Nephron progenitor cell (in vitro differentiated cells): ENCODE results near the gene GPR146.

Source experiments
- DNase-seq: peaks from one replicate; pipeline ENCODE4 v3.0.0; 2021
- H3K27ac Mint-ChIP-seq: 2 replicates; pipeline ENCODE4 v1.8.0; 2021; ENCODE audit warnings: mild to moderate bottlenecking, moderate library complexity, mixed read lengths
- H3K27me3 Mint-ChIP-seq: 2 replicates; pipeline ENCODE4 v1.8.0; 2021; ENCODE audit warnings: mild to moderate bottlenecking, low read depth, mixed read lengths; ENCODE audit not compliant: poor library complexity
- H3K36me3 Mint-ChIP-seq: 2 replicates; pipeline ENCODE4 v1.8.0; 2021; ENCODE audit warnings: low read depth, mixed read lengths
- H3K4me1 Mint-ChIP-seq: 2 replicates; pipeline ENCODE4 v1.8.0; 2021; ENCODE audit warnings: mixed read lengths
- H3K4me3 Mint-ChIP-seq: 2 replicates; pipeline ENCODE4 v1.8.0; 2021; ENCODE audit warnings: mild to moderate bottlenecking, moderate library complexity, mixed read lengths
- H3K9me3 Mint-ChIP-seq: 2 replicates; pipeline ENCODE4 v1.8.0; 2021; ENCODE audit warnings: mild to moderate bottlenecking, moderate library complexity, mixed read lengths
- CTCF ChIP-seq: fragments of 200-600 bp; sonication (generic); IDR thresholded peaks from 2 replicates; pipeline ENCODE4 v1.5.0; 2021; ENCODE audit warnings: antibody characterized with exemption

Gene GPR146

GRCh38 chr7:1080921-1081255 is 36.5 kb downstream of the GPR146 start:
- H3K4me1 Mint-ChIP-seq, result peaks cover 82% of the 10 kb centered on the region
- no peak overlapping the region for H3K4me3 Mint-ChIP-seq
- H3K27ac Mint-ChIP-seq, result peak overlapping the region; percentile 89
- H3K36me3 Mint-ChIP-seq, result no peaks in the 10 kb centered on the region
- H3K27me3 Mint-ChIP-seq, result no peaks in the 10 kb centered on the region
- DNase-seq, result no peak
- H3K9me3 Mint-ChIP-seq, result no peaks in the 10 kb centered on the region
- no peak for TF ChIP-seq CTCF

GRCh38 chr7:1081336-1081735 is 37.0 kb downstream of the GPR146 start:
- Mint-ChIP-seq H3K36me3 (no peaks in the 10 kb centered on the region), H3K27me3 (no peaks in the 10 kb centered on the region), H3K4me3 (no peak overlapping the region), H3K9me3 (no peaks in the 10 kb centered on the region), H3K4me1 (peaks cover 82% of the 10 kb centered on the region), H3K27ac (no peak overlapping the region)
- DNase-seq, result no peak
- TF ChIP-seq CTCF, result no peak

- H3K9me3 Mint-ChIP-seq, result no peaks in the 10 kb centered on the region
- H3K36me3 Mint-ChIP-seq, result no peaks in the 10 kb centered on the region
- TF ChIP-seq CTCF, result no peak
- H3K4me3 Mint-ChIP-seq, result no peak overlapping the region
- DNase-seq, result no peak
- no peaks in the 10 kb centered on the region for H3K27me3 Mint-ChIP-seq
- H3K4me1 Mint-ChIP-seq, result peaks cover 82% of the 10 kb centered on the region
- peak overlapping the region; percentile 42 for H3K27ac Mint-ChIP-seq
These were observed 37.6 kb downstream of the GPR146 start for GRCh38 chr7:1081931-1082401.

GRCh38 chr7:1083729-1084657 is 39.6 kb downstream of the GPR146 start:
- peak overlapping the region; percentile 45 for H3K27ac Mint-ChIP-seq
- no peak for TF ChIP-seq CTCF
- H3K4me3 Mint-ChIP-seq, result no peak overlapping the region
- H3K36me3 Mint-ChIP-seq, result no peaks in the 10 kb centered on the region
- DNase-seq, result no peak
- H3K9me3 Mint-ChIP-seq, result no peaks in the 10 kb centered on the region
- no peaks in the 10 kb centered on the region for H3K27me3 Mint-ChIP-seq
- peaks cover 87% of the 10 kb centered on the region for H3K4me1 Mint-ChIP-seq

GRCh38 chr7:1085266-1085665 is 40.9 kb downstream of the GPR146 start:
- DNase-seq, result no peak
- Mint-ChIP-seq H3K36me3 (no peaks in the 10 kb centered on the region), H3K27me3 (no peaks in the 10 kb centered on the region), H3K9me3 (no peaks in the 10 kb centered on the region), H3K4me1 (peaks cover 78% of the 10 kb centered on the region), H3K27ac (no peak overlapping the region), H3K4me3 (no peak overlapping the region)
- TF ChIP-seq CTCF, result no peak
